Left lung (tissue), 10 donors: Measurements from ENCODE around the gene PDLIM5. TPM values are rescaled to one million over a fixed set of nuclear protein-coding genes. Genes with fewer than 3 reads are reported as not detected.
A peak's percentile ranks its signal among the peaks of the same experiment; 100 is the strongest.
"Not testable (repeated sequence)": the region's sequence is repeated elsewhere in the genome, so short reads cannot be mapped to it uniquely, and the experiment has no call there.

Experiments
- ATAC-seq: fragments of 200-7000 bp; cut with Tn5 transposase; one replicate; pipeline ENCODE4 v1.9.1; 2020; ENCODE audit warnings: moderate library complexity
- DNase-seq, 4 donors: peaks; one replicate each; pipeline ENCODE4 v3.0.0-alpha.2; 2013 to 2020
- H3K27ac ChIP-seq, 2 donors: fragments of 200-600 bp; sonication (generic) in 1 of 2; one replicate each; pipeline versions ENCODE4 v1.5.0 to v1.8.0; 2020 to 2021
- H3K27me3 ChIP-seq, 2 donors: fragments of 200-600 bp; sonication (generic) in 1 of 2; one replicate each; pipeline versions ENCODE4 v1.5.0 to v1.8.0; 2020 to 2021
- H3K36me3 ChIP-seq, 2 donors: fragments of 200-600 bp; sonication (generic) in 1 of 2; one replicate each; pipeline versions ENCODE4 v1.5.0 to v1.8.0; 2020 to 2021
- H3K4me1 ChIP-seq, 2 donors: fragments of 200-600 bp; one replicate each; pipeline ENCODE4 v1.8.0; 2021
- H3K4me3 ChIP-seq, 2 donors: fragments of 200-600 bp; sonication (generic) in 1 of 2; one replicate each; pipeline versions ENCODE4 v1.5.0 to v1.8.0; 2020 to 2021; ENCODE audit warnings: mild to moderate bottlenecking in 1 of 2
- H3K9me3 ChIP-seq, 2 donors: fragments of 200-600 bp; sonication (generic) in 1 of 2; one replicate each; pipeline versions ENCODE4 v1.5.0 to v1.8.0; 2020 to 2021
- CTCF ChIP-seq, 2 donors: fragments of 200-600 bp; sonication (generic) in 1 of 2; IDR thresholded peaks; one replicate each; pipeline versions ENCODE4 v1.5.0 to v1.8.0; 2021; ENCODE audit warnings: antibody characterized with exemption in 2 of 2
- intact Hi-C, 2 donors: fragments of 100-400 bp; cut with DNase I; formaldehyde crosslinking; loops; one replicate each; pipeline versions ENCODE4 v1.11.2 to v1.14.2; 2022
- polyA plus RNA-seq, 6 donors: library from polyadenylated mRNA; unstranded; fragments of 120-200 nt; gene quantifications; one replicate each; pipeline ENCODE4 v1.2.1, GENCODE V29; 2013; ENCODE audit not compliant: insufficient read length in 6 of 6
- total RNA-seq, 2 donors: library from RNA; stranded (reverse); fragmentation: NEBNext Ultra II Directional; extraction: Animal tissue kit (Norgen Biotek cat#: 25700); gene quantifications; one replicate each; pipeline ENCODE4 v1.2.1, GENCODE V29; 2021
- donor health status: DM: no; HTN: yes; CAD: no.
- donor health status: DM: no; HTN: no; CAD: no.

PDLIM5 gene
- total and polyA plus RNA-seq, 8 donors: 18.3 to 105 (median 20.3) TPM

GRCh38 chr4:94507281-94507680 lies 55.5 kb downstream of the PDLIM5 start:
- intact Hi-C loops: no loop called here
- Histone ChIP-seq H3K27ac (peak overlapping the region in 1 of 2 donors; percentile 41), H3K36me3 (no peaks in the 10 kb centered on the region), H3K9me3 (no peaks in the 10 kb centered on the region), H3K4me3 (no peak overlapping the region), H3K4me1 (peaks cover 10 to 21% of the 10 kb centered on the region in 2 donors), H3K27me3 (no peaks in the 10 kb centered on the region)
- ATAC-seq (no peak), DNase-seq (no peak)
- no peak for TF ChIP-seq CTCF (IDR thresholded peaks at IDR 0.05)

DNA sequence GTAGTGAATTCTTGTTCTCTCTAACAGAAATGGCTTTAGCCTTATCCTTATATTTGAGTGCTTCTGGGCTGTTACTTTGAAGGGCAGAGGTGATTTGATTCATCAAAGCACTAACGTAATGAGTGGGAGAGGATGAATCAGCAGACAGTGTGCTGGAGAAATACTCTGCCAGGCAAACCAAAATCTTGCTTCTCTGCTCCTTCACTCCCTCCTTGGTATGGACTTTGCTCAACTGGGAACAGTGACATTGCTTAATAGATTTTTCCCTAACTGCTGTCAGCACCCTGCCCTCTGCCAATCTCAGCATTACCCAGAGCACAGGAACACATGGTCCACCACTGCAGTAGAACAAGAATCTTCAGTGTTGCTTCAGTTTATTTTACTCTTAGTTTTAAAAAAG lies 56.0 kb downstream of the PDLIM5 start:
- TF ChIP-seq CTCF (IDR thresholded peaks at IDR 0.05): no peak
- intact Hi-C loops: no loop called here
- H3K27ac ChIP-seq: peak overlapping the region in 1 of 2 donors; percentile 41
- H3K36me3 ChIP-seq: no peaks in the 10 kb centered on the region
- no peaks in the 10 kb centered on the region for H3K9me3 ChIP-seq
- H3K4me1 ChIP-seq: peaks cover 10 to 21% of the 10 kb centered on the region in 2 donors
- DNase-seq (no peak), ATAC-seq (peak; percentile 81)
- H3K27me3 ChIP-seq: no peaks in the 10 kb centered on the region
- H3K4me3 ChIP-seq: no peak overlapping the region

DNA sequence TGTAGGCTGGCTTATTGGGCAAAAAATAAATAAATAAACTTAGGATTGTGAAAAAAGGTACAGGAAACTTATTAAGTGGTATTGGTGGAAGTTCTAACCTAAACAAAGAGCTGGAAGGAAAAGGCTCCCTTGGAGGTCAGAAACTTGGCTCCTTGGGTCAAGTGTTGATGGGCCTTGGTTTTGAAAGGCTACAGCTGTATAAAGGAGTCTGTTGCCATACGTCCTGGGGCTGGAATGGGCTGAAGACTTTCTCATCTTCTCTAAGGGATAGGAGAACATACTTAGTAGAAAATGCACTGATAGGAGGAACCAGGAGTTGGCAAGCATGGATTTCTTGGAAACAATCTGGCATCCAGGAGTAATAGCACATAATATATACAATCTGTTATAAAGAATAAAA lies 56.6 kb downstream of the PDLIM5 start:
- intact Hi-C loops: no loop called here
- Histone ChIP-seq H3K36me3 (no peaks in the 10 kb centered on the region), H3K4me3 (no peak overlapping the region), H3K4me1 (peaks cover 10 to 21% of the 10 kb centered on the region in 2 donors), H3K9me3 (no peaks in the 10 kb centered on the region), H3K27me3 (no peaks in the 10 kb centered on the region), H3K27ac (peak overlapping the region in 1 of 2 donors; percentile 41)
- no peak for TF ChIP-seq CTCF (IDR thresholded peaks at IDR 0.05)
- no peak for ATAC-seq
- DNase-seq: no peak

DNA sequence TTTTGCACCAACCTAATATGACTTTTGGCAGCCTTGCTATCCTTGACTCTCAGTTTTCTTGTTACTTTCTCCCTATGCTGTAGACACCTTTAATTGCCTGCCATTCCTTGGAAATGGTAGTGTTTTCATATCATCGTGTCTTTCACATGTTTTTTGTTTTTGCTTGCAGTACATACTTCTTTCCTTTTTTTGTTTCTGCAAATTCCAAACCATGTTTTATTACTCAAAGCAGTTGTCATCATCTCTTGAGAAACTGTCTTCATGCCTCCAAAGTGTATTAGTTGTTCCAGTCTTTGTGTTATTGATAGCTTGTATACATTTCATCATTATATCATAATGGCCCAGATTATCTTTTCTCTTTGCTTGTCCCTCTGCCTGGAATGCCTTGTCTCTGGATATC lies 57.1 kb downstream of the PDLIM5 start:
- ATAC-seq (no peak), DNase-seq (no peak)
- H3K4me3 ChIP-seq: no peak overlapping the region
- H3K4me1 ChIP-seq: peaks cover 10 to 21% of the 10 kb centered on the region in 2 donors
- no peak overlapping the region for H3K27ac ChIP-seq
- no peaks in the 10 kb centered on the region for H3K27me3 ChIP-seq
- no peak for TF ChIP-seq CTCF (IDR thresholded peaks at IDR 0.05)
- H3K9me3 ChIP-seq: no peaks in the 10 kb centered on the region
- H3K36me3 ChIP-seq: no peaks in the 10 kb centered on the region
- intact Hi-C loops: no loop called here

DNA sequence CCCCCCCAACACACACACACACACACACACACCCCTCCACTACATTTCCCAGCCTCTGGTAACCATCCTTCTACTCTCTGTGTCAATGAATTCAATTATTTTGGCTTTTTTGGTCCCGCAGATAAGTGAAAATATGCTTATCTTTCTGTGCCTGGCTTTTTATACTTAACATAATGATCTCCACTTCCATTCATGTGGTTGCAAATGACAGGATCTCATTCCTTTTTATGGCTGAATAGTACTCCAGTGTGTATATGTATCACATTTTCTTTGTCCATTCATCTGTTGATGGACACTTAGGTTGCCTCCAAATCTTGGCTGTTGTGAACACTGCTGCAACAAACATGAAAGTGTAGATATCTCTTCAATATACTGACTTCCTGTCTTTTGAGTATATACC lies 59.8 kb downstream of the PDLIM5 start:
- no peak overlapping the region for H3K4me3 ChIP-seq
- H3K27ac ChIP-seq: no peak overlapping the region
- intact Hi-C loops: no loop called here
- no peak for ATAC-seq
- peaks cover 10 to 21% of the 10 kb centered on the region in 2 donors for H3K4me1 ChIP-seq
- H3K9me3 ChIP-seq: no peaks in the 10 kb centered on the region
- no peaks in the 10 kb centered on the region for H3K27me3 ChIP-seq
- no peak for DNase-seq
- TF ChIP-seq CTCF (IDR thresholded peaks at IDR 0.05): no peak
- H3K36me3 ChIP-seq: no peaks in the 10 kb centered on the region

DNA sequence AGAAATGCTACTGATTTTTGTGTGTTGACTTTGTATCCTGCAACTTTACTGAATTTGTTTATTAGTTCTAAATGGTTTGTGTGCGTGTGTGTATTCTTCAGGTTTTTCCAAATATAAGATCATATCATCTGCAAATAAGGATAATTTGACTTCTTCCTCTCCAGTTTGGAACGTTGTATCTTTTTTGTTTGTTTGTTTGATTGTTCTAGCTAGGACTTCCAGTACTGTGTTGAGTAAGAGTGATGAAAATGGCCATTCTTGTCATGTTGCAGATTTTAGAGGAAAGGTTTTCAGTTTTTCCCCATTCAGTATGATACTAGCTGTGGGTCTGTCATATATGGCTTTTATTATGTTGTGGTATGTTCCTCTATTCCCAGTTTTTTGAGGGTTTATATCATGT lies 61.8 kb downstream of the PDLIM5 start:
- H3K9me3 ChIP-seq, DNase-seq, H3K4me3 ChIP-seq, H3K36me3 ChIP-seq, H3K27me3 ChIP-seq, intact Hi-C loops, ATAC-seq, H3K27ac ChIP-seq: not testable (repeated sequence)
- peaks cover 0 to 22% of the 10 kb centered on the region in 2 donors for H3K4me1 ChIP-seq
